ENCODE measurements around the gene AAMDC. TPM values are rescaled to one million over a fixed set of nuclear protein-coding genes. Genes with fewer than 3 reads are reported as not detected.
"Not testable (repeated sequence)": the region's sequence is repeated elsewhere in the genome, so short reads cannot be mapped to it uniquely, and the experiment has no call there.

Gene AAMDC
- total RNA-seq, 2 donors from 2014 or later, result 6.9 to 25.9 TPM

DNA sequence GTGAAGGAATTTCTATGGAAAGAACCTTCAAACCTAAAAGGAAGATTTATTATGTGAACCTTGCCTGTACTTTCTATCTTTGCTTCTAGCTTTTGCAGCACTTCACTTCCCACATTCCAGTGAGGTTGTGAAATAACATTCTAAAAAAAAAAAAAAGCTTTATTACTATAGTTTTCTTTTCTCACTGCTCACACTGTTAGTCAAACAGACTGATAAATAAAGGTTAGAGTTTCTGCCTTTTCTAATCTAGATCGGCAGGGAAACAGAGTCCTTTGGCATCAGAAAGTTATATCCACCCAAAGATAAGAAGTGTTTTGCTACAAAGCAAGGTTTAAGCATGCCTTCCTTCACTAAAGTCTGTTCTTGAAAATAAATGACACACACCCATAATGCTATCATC, 2.8 kb downstream of the AAMDC start:
- ATAC-seq (no peak), DNase-seq (no peak)
- no peaks in the 10 kb centered on the region for H3K9me3 ChIP-seq
- intact Hi-C loops (cut with DNase I), result no loop called here
- no peak for TF ChIP-seq POLR2A (IDR thresholded peaks at IDR 0.05)
- TF ChIP-seq, protein P1, sequence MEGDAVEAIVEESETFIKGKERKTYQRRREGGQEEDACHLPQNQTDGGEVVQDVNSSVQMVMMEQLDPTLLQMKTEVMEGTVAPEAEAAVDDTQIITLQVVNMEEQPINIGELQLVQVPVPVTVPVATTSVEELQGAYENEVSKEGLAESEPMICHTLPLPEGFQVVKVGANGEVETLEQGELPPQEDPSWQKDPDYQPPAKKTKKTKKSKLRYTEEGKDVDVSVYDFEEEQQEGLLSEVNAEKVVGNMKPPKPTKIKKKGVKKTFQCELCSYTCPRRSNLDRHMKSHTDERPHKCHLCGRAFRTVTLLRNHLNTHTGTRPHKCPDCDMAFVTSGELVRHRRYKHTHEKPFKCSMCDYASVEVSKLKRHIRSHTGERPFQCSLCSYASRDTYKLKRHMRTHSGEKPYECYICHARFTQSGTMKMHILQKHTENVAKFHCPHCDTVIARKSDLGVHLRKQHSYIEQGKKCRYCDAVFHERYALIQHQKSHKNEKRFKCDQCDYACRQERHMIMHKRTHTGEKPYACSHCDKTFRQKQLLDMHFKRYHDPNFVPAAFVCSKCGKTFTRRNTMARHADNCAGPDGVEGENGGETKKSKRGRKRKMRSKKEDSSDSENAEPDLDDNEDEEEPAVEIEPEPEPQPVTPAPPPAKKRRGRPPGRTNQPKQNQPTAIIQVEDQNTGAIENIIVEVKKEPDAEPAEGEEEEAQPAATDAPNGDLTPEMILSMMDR (IDR thresholded peaks at IDR 0.05), result no peak
- no peaks in the 10 kb centered on the region for H3K36me3 ChIP-seq (replicated peaks in 1 of 2; ENCODE audit: insufficient read depth in 1 of 2, low read depth in 2 of 2)
- peaks cover 35% of the 10 kb centered on the region for H3K4me1 ChIP-seq
- peak overlapping the region; percentile 2 to 68 (median 48) for H3K27ac ChIP-seq
- no peak overlapping the region for H3K4me3 ChIP-seq
- WGBS, 2 donors, result 0 to 7% methylated on average over 1 of the region's 1 CpG
- H3K27me3 ChIP-seq, result no peaks in the 10 kb centered on the region

- no peak for DNase-seq
- WGBS, 2 donors, result 95 to 98% methylated on average over 2 of the region's 2 CpGs
- intact Hi-C loops (cut with DNase I), result no loop called here
- ATAC-seq, result no peak
- H3K4me1 ChIP-seq, result peaks cover 7% of the 10 kb centered on the region
- H3K36me3 ChIP-seq (replicated peaks in 1 of 2; ENCODE audit: insufficient read depth in 1 of 2, low read depth in 2 of 2), result no peaks in the 10 kb centered on the region
- H3K27me3 ChIP-seq, result no peaks in the 10 kb centered on the region
- H3K9me3 ChIP-seq, result no peaks in the 10 kb centered on the region
- TF ChIP-seq POLR2A (IDR thresholded peaks at IDR 0.05), result no peak
- TF ChIP-seq, protein P1 (IDR thresholded peaks at IDR 0.05), result no peak
- no peak overlapping the region for H3K4me3 ChIP-seq
- no peak overlapping the region for H3K27ac ChIP-seq
These were observed 8.0 kb downstream of the AAMDC start for GRCh38 chr11:77828926-77829325.

- H3K4me3 ChIP-seq, result no peak overlapping the region
- H3K27me3 ChIP-seq, result no peaks in the 10 kb centered on the region
- 92 to 98% methylated on average over 4 of the region's 4 CpGs for WGBS, 2 donors
- no peaks in the 10 kb centered on the region for H3K36me3 ChIP-seq (replicated peaks in 1 of 2; ENCODE audit: insufficient read depth in 1 of 2, low read depth in 2 of 2)
- intact Hi-C loops (cut with DNase I), result no loop called here
- H3K9me3 ChIP-seq, result no peaks in the 10 kb centered on the region
- H3K4me1 ChIP-seq, result no peaks in the 10 kb centered on the region
- H3K27ac ChIP-seq, result no peak overlapping the region
- ATAC-seq, result no peak
- TF ChIP-seq POLR2A (IDR thresholded peaks at IDR 0.05), result no peak
- TF ChIP-seq, protein P1 (IDR thresholded peaks at IDR 0.05), result no peak
- DNase-seq, result no peak
These were observed 12.4 kb downstream of the AAMDC start for GRCh38 chr11:77833302-77833701.

GRCh38 chr11:77842441-77843121, 21.6 kb downstream of the AAMDC start:
- 56 to 75% methylated on average over 1 of the region's 1 CpG for WGBS, 2 donors
- peaks cover 0 to 4% of the 10 kb centered on the region in 2 donors for H3K36me3 ChIP-seq (replicated peaks in 1 of 2; ENCODE audit: insufficient read depth in 1 of 2, low read depth in 2 of 2)
- DNase-seq (no peak), ATAC-seq (no peak)
- H3K4me1 ChIP-seq, result no peaks in the 10 kb centered on the region
- no peak overlapping the region for H3K4me3 ChIP-seq
- no peak for TF ChIP-seq POLR2A (IDR thresholded peaks at IDR 0.05)
- TF ChIP-seq, protein P1 (IDR thresholded peaks at IDR 0.05), result no peak
- no peak overlapping the region for H3K27ac ChIP-seq
- H3K9me3 ChIP-seq, result no peaks in the 10 kb centered on the region
- no peaks in the 10 kb centered on the region for H3K27me3 ChIP-seq
- intact Hi-C loops (cut with DNase I), result no loop called here

- ATAC-seq; H3K4me3 ChIP-seq; intact Hi-C loops (cut with DNase I); H3K9me3 ChIP-seq; H3K36me3 ChIP-seq (replicated peaks in 1 of 2; ENCODE audit: insufficient read depth in 1 of 2, low read depth in 2 of 2); H3K27me3 ChIP-seq; H3K4me1 ChIP-seq; DNase-seq; H3K27ac ChIP-seq: not testable (repeated sequence)
- 81 to 87% methylated on average over 5 of the region's 5 CpGs for WGBS, 2 donors
These were observed 22.8 kb downstream of the AAMDC start for GRCh38 chr11:77843700-77844099.

Data from body of pancreas (tissue), 4 donors.